GM21423 (cell line): ENCODE results near the gene CPLX4.

Experiments
- ATAC-seq: cut with Tn5 transposase; IDR thresholded peaks from one replicate; pipeline ENCODE4 v1.9.1; 2021; ENCODE audit warnings: mild to moderate bottlenecking, moderate library complexity; ENCODE audit not compliant: unreplicated experiment

Gene CPLX4, protein sequence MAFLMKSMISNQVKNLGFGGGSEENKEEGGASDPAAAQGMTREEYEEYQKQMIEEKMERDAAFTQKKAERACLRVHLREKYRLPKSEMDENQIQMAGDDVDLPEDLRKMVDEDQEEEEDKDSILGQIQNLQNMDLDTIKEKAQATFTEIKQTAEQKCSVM

DNA sequence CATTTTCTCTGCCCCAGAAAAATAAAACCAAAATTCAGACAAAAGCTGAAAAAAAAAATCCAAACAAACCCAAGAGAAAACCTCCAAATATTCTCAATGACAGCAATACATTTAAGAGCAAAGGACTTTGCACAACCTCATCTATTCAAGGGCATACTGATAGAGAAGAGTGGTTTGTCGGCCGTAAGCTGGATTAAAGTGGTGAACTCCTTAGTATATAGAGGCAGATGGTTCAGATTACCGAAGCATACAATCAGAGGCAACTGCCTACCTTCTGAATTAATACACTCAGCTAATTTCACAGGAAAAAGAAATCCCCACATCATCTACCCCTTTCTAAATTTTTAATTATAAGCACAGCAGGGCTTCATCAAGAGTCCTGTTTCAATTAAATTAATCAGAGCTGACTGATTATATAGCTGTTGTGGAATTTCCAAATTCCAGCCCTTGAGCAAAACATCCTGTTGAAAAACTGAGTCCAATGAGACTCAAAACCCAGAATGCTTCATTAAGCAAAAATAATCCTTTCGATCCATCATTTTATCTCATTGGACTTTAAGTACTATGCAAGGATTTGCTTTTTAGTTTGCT, at the start of gene CPLX4:
TSS of gene CPLX4 (minus strand) at position 190 of the 591 bp plus-strand sequence. CDS start at position 3, 187 bp downstream.
- ATAC-seq = no peak

DNA sequence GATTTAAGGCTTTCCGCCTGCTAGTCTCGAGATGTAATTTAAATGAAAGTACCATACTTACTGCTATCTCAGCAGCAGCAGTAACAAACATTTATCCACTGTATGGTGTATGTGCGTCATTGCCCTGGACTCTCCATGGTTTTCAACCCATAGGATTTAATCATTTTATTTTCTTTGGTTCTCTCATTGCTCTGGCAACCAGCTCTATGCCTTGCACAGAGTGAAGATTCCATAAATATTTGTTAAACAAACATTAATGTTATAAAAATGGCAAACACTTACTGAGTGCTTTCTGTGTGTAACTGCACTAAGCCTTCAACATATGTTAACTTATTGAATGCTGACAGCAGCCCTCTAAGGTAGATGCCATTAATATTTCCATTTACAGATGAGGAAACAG, 41.9 kb upstream of the CPLX4 start:
- no peak for ATAC-seq

DNA sequence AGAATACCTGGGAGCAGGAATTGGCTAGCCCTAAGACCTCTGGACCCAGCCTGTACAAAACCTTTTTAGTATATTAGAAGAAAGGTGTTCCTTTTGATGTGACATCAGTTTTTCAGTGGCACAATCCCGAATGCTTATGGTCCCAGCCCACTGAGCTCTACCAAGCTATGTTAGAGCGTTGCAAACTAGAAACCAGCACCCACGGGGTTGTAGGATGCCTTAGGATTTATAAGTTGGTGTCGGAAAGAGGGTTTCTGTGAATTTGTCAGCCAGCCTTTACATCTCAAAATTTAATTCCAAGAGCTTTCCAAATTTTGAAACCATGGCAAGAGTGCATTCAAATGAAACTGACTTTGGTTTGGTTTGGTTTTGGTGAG, 41.1 kb upstream of the CPLX4 start:
- no peak for ATAC-seq

DNA sequence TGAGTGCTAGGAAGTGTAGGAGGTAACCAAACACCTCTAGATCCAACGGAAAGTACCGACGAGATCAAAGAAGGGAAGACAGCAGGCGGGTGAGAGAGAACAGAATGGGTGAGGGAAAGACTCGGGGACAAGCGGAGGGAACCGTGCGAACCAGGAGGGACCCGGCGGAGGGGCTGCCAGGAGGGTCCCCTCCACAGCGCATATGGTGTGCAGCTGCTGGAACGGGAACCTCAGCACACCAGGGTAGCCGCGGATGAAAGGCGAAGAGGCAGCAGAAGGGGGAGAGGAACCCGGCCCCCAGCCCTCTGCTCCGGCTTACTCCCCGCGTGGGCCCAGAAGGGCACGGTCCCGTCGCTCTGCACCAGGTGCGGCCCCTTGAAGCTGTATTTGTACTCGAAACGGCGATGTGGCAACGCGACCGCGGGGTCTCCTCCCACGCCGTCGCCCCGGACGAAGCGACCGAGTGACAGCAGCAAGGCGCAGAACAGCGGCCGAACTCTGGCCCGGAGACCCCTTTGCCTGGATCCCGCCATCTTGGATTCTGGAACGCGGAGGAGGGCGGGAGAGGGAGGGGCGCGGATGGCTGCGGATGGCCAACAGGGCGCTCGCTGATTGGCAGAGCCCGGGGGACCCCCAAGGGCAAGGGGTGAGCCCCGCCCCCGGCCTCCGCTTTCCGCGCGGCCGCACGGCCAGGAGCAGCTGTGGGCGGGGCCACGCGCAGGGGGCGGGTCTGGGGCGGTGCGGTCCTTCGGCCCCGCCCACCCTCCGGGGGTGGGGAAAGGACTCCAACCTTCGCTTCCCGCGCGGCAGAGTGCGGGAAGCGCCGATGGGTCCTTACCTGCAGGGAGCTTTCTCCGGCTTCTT, 40.5 kb upstream of the CPLX4 start, which contains the start of gene LMAN1:
TSS of gene LMAN1 (minus strand) at position 554 of the 864 bp plus-strand sequence. CDS start at position 533, 21 bp downstream.
- ATAC-seq = peak; percentile 97

DNA sequence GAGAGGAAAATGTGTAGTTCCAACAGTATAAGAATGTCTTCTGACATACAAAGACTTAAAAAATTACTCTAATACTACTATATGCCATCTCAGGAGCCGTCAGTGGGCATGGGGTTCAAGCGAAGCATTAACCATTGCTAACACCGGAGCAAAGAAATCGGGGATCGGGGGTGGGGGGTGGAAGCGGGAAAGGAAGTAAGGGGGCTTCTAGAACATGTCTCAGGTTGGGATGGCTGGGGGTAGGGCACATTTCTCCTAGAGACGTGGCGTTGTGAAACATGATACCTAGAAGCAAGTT, 39.9 kb upstream of the CPLX4 start:
- no peak for ATAC-seq

DNA sequence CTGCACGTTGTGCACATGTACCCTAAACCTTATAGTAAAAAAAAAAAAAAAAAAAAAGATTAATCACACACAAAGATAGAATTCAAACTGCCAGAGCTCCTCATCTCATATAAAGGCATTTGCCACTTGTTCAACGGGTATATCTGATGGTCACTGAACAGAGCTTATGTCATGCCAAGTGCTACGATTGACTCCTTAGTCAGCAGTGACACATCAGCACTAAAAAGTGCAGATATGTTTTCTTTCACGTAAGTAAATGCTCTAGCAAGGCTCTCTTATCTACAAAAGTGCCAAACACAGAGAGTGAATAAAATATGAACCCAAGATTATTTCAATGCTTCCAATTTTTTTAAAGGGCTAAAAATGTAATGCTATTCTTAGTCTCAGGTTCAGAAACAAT, 39.5 kb upstream of the CPLX4 start:
- ATAC-seq = no peak

DNA sequence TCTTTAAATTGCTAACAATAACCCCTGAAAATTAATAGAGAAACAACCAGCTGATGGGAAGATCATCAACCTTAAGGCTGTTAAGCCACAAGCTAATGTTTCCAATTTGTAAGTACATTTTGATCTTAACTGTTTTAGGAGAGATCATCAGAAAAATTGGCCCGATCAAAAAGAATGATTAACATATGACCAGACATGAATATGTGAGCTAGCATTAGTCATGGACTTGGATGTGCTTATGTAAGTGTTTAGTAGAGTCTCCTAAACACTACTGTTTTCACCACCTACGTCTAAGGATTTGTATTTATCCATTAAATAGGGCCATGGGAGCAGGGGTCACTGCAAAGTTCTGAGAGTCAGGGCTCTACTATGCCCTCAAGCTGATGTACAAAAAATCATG, 36.3 kb upstream of the CPLX4 start:
- no peak for ATAC-seq

DNA sequence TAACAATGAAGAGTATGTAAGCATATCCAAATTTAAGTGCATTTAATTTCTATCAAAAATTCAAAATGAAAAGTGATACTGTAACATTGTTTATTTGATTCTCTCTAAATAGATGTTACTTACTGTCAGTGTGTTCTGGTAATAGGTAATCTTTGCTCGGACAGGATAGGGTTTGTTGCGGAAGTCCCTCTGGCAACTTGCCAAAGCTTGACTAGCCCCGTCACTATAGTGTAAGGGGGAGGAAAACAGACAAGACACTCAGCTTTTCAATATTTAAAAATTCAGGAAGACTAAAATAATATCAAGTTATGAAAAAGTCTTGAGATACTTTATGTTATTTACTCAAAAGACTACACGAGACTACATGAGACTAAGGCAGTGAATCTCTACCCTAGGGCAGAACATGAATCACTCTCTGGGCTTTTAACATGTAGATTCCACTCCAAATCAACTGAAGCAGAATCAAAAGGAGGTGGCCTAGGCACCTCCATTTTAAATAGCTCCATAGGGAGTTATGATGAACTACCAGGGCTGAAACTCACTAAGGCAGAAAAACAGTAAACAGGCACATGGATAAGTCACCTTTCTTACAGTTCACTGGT, 34.7 kb upstream of the CPLX4 start:
- no peak for ATAC-seq

DNA sequence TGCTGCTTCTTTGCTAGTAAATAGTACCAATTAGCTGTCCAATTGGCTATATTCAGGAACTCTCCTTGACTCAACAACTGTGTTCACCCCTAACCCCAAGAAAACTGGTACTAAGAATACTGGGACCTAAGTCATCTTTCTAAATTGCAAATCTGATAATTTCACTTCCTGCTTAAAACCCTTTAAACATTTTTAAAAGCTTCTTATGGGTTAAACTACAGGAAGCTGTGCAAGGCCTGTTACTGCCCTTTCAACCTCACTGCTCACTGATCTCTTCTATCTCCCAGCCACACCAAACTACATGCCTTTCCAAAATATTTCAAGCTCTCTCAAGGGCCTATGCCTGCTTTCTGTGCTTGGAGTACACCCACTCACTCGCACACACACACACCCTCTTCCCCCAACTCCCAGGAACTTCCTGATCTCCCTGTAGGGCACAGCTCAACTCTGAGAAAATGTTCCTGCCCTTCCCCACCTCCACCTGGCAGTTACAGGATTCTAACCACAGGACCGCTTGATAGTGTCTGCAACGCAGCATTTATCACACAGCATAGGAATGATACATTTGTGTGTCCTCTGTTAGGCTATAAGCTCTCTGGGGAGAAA, 33.9 kb upstream of the CPLX4 start:
- no peak for ATAC-seq

DNA sequence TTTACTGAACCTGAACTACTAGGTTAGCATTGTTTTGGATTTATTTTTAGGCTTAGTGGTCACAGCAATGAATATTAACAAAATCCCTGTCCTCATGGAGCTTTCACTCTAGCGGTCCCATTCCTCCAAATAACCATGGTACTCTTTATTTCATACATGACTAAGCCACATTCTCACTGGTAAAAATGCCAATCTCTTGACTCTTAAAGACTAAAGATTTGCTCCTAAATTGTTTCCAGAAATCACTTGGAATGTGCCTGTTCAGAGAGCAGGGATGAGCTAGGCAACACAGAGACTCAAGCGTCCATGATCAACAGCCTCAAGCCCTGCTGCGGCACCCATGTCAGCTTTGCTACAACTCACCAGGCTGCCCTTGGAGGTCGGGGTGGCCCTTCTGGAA, 27.1 kb upstream of the CPLX4 start:
- no peak for ATAC-seq

DNA sequence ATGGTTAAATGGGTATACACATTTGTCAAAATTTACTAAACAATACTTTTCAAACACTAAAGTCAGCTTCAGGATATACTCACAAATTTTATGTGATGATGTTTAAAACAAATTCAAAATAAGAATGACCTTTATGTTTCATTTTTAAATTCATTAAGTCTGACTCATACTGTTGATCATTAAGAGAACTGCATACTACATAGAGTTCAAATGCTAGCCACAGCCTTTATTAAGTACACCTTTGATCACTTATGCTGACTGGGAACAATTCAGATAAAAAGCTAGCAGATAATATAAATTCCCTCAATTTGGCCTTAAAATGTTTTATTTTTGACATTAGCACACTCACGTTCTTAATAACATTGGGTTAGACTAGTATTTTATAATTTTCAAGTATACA, 26.5 kb upstream of the CPLX4 start:
- no peak for ATAC-seq

DNA sequence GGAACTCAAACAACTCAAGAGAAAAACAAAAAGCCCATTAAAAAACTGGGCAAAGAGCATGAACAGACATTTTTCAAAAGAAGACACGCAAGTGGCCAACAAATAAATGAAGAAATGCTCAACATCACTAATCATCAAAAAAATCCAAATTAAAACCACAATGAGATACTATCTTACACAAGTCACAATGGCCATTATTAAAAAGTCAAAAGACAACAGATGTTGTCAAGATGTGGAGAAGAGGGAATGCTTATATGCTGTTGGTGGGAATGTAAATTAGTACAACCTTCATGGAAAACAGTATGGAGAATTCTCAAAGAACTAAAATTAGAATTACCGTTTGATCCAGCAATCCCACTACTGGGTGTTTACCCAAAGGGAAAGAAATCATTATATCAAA, 25.5 kb upstream of the CPLX4 start:
- no peak for ATAC-seq

DNA sequence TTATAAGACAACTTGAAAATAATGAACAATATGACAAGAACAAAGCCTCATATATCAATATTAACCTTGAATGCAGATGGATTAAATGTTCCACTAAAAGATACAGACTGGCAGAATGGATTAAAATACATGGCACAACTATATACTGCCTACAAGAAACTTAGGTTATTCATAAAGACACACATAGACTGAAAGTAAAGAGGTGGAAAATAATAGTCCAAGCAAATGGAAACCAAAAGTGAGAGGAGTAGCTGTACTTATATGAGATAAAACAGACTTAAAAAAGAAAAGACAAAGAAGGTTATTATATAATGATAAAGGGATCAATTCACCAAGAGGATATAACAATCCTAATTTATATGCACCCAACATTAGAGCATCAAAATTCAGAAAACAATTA, 22.4 kb upstream of the CPLX4 start:
- no peak for ATAC-seq

DNA sequence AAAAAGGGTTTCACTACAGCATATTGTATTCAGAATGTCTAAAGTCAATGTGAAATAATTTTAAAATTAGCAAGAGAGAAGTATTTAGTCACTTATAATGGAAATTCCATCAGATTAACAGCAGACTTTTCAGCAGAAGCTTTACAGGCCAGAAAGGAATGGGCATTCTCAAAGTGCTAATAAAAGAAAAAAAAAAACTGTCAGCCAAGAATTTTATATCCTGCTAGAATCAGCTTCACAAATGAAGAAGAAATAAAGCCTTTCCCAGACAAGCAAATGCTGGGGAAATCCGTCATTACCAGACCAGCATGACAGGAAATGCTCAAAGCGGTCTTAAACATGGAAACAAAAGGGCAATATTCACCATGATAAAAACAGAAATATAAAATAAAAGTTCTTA, 21.9 kb upstream of the CPLX4 start:
- ATAC-seq = no peak

DNA sequence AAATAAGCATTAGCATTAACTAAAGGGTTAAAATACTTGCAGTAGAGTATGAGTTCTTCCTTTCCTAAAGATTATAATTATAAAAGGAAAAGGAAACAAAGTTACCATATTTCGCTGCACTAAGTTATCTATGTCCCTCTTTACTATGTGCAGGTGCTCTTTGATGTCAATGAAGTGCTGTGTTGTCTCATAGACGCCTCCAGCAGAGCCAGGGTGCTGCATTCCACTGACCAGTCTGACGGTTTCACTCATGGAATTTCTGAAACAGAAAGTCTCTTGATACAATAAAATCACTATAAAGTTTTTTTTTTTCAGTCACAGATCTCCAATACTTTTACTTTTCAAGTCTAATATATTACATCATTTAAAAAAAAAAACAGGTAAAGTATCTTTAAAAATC, 14.5 kb upstream of the CPLX4 start:
- no peak for ATAC-seq

DNA sequence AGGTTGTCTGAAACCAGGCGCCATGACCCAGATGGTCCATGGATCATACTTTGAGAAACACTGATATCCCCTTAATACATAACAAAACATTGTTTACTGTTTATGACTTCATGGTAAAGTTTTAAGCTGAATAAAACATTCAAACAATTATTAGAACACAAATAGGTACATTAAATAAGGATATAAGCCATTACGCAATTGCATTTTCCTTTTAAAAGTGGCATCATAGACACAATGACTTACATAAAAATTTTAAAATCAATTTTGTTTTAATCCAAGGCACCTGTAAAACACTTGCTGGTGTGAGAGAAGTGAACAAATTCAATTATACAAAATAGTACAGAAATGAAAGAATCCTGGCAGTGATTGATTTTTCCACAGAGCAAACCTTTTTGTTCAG, 10.2 kb upstream of the CPLX4 start:
- no peak for ATAC-seq

DNA sequence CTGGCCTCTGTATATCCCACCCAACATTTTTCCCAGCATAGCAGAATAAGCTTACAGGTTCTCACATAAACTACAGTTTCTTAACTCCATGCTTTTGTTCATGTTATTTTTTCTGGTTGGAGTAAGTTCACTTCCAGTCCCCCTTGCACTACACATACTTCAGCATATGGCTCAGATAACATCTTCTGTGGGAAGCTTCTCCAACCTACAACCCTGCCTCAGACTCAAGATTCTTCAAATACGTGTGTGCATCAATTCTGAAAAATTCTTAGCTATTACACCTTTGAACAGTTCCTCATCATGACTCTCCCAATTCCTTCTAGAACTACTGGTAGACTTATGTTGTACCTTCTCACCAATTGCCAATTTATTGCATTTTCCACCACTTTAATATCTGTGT, 7.5 kb upstream of the CPLX4 start:
- no peak for ATAC-seq

DNA sequence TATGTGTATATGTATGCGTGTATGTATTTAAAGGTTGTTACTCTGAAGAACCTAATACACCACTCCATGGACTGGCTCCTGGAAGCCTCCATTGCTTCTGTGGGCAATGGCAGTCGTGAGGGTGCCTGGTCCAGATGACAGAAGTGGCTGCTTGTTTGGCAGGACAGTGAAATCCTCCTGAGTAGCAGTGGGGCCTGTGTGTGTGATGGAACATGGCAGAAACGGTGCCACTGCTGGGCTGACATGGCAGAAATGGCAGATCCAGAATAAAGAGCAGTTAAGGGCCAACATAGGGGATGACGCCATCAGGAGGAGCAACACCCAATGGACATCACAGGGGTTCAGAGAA, 6.1 kb upstream of the CPLX4 start:
- ATAC-seq = no peak

DNA sequence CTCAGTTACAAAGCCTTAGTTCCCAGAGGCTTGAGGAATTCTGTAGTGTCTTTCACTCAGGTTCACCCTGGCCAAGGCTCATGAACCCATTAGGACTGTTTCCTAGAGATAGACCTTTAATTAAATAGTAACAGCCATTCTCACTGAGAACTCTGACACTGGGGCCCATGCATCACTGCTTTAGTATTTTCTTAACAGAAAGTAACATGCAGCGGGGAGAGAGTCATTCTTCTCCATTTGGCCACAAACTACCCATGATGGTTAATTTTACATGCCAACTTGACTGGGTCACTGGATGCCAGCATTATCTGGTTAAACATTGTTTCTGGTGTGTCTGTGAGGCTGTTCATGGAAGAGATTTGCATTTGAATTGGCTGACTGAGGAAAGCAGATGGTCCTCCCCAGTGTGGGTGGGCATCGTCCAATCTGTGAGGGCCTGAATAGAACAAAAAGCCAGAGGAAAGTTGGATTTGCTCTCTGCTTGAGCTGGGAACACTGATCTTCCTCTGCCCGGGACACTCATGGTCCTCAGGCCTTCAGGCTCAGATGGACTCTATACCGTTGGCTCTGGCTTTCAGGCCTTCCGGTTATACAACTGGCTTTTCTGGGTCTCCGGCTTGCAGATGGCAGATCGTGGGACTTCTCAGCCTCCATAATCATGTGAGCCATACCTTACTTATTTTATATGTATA, 5.6 kb upstream of the CPLX4 start:
- ATAC-seq = no peak

DNA sequence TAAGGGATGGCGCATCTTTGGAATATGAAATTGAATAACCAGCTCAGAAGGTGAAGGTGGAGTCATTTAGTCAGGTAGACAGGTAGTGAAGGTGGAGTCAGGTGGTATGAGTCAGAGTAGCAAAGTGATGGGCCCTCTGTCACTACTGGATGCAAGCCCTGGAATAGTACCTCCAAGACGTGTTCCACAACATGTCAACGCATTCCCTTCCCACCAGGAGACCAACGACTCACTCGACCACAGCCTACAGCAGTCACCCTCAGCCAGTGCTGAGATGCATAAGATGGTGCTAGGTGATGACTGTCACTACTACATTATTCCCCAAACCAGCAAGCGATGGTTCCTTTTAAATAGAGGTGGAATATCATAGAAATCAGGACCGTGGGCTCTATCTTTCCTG, 6.8 kb downstream of the CPLX4 start:
- ATAC-seq = no peak

DNA sequence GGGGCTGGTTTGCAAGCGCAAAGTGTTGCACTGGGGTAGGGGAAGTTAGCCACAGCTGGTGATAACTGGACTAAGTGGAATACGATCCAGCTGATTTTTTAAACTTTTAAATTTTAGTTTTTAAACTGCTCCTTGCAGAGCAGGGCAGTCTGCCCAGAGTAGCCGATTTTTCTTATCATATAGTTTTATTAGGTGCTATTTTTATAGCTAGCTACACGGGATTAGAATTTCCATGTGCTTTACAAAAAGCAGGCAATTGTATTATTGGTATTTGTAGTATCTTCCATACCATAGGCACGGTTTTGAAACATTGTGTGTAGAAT, 9.6 kb downstream of the CPLX4 start:
- ATAC-seq = no peak
